HG02798 (cell line): ENCODE data around the gene CELA3B.
"Not testable (repeated sequence)": the region's sequence is repeated elsewhere in the genome, so short reads cannot be mapped to it uniquely, and the experiment has no call there.

ENCODE experiments used
- ATAC-seq: cut with Tn5 transposase; IDR thresholded peaks from one replicate; pipeline ENCODE4 v1.9.1; 2021; ENCODE audit warnings: mild to moderate bottlenecking; ENCODE audit not compliant: unreplicated experiment, poor library complexity

Gene CELA3B

DNA sequence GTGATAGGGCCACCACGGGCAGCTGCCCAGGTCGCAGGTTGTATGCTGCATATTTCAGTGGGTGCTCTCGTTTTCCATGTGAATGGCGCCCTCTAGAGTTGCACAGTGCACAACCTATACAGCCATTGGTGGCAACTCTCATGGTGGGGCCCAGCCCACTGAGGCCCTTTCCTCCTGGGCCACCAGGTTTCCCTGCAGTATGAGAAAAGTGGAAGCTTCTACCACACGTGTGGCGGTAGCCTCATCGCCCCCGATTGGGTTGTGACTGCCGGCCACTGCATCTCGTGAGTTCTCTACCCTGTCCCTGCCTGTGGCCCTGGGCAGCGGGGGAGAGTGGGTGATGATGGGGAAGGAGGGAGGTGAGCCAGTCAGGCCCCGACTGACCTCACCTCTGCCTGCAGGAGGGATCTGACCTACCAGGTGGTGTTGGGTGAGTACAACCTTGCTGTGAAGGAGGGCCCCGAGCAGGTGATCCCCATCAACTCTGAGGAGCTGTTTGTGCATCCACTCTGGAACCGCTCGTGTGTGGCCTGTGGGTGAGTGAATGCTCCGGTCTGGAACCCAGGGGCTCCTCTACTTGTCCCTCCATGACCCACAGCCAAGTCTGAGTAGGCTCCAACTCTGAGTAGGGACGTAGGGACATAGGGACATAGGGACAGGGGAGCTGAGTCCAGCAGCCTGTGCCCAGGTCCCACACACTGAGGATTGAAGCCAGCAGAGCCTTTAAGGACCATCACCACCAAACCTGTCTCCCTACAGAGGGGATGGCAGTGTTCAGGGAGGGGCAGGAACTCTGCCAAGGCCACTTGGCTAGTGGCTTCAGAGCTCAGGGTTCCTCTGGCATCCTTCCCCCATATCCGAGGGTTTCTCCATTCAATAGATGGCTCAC, 28.7 kb downstream of the CELA3B start:
- ATAC-seq: not testable (repeated sequence)

DNA sequence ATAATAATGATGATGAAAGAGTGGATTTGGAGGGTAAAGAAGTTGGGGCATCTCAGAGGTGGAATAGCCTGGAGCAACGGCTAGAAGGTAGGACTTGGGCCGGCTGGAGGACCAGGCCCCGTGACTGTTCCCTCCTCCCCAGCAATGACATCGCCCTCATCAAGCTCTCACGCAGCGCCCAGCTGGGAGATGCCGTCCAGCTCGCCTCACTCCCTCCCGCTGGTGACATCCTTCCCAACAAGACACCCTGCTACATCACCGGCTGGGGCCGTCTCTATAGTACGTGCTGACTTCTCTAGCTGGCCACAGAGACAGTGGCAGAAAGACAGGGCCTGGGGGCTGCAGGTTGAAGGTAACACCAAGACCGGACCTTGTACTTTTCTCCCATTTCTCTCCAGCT, 29.9 kb downstream of the CELA3B start:
- ATAC-seq: not testable (repeated sequence)

DNA sequence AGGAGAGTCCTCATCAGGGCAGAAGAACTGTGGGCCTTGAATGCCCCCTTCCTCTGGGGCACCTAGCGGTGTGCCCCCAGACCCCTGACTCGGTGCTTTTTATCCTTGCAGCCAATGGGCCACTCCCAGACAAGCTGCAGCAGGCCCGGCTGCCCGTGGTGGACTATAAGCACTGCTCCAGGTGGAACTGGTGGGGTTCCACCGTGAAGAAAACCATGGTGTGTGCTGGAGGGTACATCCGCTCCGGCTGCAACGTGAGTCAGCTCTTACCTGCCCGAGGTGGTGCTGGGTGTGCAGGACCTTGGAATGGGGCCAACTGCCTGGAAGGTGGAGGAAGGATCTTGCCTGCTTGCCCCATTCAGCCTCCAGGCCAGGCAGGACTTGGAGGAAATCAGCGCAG, 30.4 kb downstream of the CELA3B start:
- ATAC-seq: not testable (repeated sequence)

DNA sequence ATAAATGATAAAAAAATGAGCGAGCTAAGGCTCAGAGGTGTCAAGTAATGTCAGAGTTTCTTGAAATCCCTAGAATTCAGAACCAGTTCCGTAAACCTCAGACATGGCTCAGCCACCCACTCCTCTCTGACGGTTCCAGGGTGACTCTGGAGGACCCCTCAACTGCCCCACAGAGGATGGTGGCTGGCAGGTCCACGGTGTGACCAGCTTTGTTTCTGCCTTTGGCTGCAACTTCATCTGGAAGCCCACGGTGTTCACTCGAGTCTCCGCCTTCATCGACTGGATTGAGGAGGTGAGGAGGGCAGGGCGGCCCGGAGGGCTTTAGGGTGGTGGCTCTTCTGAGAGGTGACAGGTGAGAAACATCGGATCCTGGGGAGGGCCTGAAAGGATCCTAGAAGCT, 32.7 kb downstream of the CELA3B start:
- not testable (repeated sequence) for ATAC-seq

DNA sequence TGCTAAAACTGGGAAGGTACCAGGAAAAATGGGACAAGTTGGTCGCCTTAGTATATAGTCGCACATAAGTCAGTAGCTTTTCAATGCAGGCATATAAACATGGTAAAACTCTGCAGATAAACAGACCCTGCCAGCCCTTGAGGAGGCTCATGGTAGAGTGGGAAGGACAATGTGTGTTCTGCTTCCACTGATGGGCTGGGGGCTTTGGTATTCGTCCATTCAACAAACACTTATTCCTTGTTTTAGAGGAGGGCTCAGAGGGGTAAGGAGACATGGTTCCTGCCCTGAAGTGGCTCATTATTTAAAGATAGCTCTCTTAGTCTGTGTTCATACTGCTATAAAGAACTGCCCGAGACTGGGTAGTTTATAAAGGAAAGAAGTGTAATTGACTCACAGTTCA, 35.9 kb downstream of the CELA3B start:
- ATAC-seq: not testable (repeated sequence)

DNA sequence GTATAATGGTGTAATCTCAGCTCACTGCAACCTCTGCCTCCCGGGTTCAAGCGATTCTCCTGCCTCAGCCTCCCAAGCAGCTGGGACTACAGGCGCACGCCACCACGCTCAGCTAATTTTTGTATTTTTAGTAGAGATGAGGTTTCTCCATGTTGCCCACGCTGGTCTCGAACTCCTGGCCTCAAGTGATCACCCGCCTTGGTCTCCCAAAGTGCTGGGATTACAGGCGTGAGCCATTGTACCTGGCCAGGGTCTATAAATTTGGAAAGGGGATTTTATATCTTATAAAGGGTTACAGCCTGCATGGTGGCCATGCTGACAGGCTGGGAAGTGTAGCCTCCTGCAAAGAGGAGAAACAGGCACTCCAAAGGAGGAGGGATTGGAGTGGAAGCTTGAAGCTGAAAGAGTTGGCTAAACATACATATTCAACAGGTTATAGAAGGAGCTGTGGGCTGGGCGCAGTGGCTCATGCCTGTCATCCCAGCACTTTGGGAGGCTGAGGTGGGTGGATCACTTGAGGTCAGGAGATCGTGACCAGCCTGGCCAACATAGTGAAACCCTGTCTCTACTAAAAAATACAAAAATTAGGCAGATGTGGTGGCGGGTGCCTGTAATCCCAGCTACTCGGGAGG, 37.9 kb downstream of the CELA3B start:
- not testable (repeated sequence) for ATAC-seq

DNA sequence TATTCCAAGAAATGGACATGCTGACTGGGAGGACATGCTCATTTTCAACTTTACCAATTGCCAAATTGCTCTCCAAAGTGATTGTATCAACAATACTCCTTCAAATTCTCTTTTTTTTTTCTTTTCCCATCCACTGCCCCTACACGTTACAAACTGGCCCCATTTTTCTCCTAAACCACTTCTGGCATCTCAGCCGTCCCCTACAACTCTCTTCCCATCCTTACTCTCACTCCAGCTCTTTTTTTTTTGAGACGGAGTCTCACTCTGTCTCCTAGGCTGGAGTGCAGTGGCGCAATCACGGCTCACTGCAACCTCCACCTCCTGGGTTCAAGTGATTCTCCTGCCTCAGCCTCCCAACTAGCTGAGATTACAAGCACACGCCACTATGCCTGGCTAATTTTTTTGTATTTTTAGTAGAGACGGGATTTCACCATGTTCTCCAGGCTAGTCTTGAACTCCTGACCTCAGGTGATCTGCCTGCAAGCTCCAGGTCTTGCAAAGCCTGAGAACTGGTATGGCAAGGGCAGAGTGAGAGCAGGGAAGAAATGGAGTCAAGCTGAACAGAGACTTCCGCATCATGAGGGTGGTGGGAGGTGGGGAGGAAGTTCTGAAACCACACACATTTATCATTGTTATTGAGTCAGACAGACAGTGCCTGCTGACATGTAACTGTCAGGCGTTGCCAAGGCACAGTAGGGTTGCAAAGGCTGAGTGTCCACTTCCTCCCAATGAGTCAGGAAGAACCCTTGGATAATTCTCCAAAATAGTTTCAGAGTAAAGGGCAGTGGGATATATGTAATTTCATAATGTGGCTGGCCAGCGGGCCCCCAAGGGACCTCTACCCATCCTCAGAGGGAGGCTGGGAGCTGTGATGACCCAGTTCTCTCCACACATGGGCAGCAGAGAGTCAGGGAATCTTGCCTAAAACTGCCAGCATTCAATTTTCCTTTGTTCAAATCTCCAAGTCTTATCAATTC, 42.0 kb downstream of the CELA3B start:
- peak; percentile 66 for ATAC-seq

DNA sequence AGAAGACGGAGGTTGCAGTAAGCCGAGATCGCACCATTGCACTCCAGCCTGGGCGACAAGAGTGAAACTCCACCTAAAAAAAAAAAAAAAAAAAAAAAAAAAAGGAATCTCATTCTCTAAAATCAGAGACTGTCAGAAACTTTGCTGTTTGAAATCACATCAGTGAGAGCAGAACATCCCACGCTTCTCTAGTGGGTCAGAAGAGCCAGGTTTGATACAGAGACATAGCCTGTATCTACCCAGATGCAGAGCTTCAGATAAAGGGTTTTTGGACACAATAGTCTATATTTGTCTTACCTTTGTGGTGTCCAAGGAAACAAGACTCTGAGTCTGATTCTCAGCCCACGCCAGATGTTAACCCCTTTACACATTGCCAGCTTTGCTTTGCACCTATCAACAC, 44.2 kb downstream of the CELA3B start:
- ATAC-seq: no peak

DNA sequence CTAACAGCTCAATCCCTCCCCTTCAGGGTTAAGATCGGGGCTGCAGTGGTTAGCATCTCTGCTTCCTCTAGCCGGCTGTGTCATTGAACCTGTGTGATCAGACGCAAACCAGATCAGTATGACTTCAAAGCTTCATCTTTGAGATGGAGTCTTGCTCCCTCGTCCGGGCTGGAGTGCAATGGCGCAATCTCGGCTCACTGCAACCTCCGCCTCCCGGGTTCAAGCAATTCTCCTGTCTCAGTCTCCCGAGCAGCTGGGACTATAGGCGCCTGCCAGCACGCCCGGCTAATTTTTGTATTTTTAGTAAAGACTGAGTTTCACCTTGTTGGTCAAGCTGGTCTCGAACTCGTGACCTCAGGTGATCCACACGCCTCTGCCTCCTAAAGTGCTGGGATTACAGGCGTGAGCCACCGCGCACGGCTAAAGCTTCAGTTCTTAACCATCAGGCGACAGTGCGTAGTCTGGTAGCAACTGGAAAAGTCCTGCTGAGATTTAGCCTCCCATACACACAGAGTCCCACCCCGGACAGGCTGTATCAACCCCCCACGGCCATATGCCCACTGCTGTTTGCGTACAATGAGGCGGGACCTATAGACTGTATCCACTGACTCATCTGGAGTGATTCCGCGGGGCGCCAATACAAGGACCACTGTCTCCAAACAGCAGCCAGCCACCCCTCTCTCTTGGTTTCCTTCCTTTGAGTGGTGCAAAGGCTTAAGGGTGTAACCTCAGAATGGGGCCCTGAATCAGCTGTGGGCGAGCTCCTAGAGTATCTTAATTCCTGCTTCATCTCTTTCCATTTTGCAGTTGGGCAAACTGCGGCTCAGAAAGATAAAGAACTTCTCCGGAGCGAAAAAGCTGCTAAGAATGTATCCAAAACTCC, 47.9 kb downstream of the CELA3B start:
- peak; percentile 47 for ATAC-seq

DNA sequence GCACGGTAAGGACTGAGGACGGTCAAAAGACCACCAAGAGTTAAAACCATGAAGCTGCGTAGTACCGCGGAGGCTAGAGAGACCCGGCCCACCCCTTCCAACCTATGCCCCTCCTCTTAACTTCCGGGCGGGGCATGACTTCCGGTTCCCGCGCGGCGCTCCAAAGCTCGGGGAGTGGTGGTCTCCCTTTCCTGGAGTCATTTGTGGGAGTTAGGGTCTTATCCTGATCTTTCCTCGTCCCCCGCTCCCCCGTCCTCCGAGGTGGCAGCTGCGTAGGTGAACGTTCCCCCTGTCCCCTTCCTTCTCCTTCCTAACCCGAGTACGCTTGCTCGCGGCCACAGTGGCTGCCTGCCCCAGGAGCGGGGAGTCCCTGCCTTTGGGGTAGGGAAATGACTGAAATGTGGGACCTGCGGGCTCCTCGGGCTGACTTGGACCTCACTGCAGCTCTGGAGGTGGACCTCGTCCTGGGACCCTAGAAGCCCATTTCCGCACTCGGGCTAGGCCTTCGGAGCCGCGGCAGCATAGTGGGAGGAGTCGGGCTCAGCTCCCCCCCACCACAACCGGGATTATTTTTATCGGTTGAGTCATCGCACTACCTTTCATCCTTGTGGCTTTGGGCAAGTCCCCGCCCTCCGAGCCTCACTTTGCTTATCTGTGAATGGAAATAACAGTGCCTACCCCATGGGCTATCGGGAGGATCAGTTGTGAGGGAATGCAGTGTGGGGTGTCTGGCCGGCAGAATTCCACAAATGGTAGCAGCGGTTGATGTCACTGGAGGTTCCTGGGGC, 48.7 kb downstream of the CELA3B start:
- peak; percentile 80 for ATAC-seq

DNA sequence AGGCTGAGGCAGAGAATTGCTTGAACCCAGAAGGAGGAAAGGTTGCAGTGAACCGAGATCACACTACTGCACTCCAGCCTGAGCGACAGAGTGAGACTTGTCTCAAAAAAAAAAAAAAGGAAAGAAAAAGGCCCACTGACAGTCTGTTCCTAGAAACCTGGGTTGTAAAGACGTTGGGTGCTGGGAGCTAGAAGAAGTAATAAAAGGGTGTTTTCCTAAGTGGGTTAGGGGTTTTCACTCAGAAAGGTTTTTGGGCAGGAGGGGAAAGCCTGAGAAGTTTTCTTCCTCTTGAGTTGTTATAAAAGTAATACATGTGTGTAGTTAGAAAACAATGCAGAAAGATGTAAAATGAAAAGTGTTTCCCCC, 50.1 kb downstream of the CELA3B start:
- ATAC-seq: no peak

DNA sequence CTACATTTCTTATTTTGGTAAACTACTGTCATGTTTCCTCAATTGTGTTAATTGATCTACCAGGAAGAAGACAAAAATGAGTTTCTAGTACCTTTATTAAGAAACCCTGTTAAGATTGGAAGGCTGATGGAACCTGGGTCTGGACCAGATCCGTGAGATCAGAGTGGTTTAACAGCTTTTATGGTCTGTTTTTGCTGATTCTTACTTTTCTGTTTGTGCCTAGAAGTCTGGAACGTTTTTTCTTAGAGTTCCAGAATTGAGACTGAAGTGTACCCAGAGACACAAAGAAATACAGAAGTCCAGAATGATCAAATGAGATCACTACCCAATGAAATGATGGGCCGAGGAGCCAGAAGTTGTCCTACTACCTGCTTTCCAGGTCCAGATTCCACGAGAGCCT, 53.2 kb downstream of the CELA3B start:
- ATAC-seq: no peak

DNA sequence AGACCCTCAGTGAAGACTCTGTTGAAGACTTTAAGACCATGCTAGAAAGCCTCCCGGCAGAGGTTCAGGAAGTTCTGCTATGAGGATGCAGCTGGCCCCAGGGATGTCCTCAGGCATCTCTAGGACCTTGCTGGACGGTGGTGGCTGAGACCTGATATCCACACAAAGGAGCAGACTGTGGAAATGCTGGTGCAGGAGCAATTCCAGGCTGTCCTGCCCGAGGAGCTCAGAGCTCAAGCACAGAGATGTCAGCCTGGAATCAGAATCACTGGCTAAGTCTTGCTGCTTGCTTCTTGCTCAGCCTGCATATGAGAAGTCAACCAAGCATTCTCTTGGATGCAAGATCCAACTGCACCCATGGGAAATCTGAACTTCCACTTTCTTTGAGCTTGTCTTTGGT, 53.7 kb downstream of the CELA3B start:
- no peak for ATAC-seq

DNA sequence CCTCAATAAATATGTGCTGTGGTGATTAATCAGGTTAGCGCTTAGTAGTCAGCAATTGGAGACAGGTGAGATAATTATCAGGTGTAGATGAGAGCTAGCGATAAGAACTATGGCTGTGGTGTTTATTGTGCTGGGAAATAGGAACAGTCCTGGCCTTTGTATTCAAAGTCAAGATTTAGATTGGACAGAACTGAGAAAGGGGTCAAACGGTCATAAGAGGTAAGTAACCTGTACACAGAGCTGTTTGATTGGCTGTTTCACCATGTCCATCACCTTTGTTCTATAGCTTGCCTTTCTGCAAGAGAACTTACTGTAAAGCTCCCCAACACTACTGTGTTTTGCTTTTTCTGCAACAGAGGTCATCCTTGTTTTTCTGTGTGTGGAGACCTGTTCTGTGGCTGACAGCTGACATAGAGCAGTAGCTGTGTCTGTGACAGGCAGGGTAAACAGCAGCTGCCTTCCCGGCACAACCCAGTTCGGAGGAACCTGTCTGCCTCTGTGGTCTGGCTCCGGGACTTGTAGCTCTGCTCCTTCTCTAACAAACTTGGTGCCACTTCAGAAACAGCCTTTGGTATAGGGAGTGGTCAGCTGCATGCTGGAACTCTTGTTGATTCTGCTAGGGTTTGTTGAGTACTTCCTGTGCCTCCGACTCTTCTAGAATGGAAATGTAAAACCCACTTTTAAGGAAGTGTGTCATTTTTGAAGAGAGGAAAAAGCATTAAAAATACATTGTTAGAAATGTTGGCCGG, 54.6 kb downstream of the CELA3B start:
- no peak for ATAC-seq

DNA sequence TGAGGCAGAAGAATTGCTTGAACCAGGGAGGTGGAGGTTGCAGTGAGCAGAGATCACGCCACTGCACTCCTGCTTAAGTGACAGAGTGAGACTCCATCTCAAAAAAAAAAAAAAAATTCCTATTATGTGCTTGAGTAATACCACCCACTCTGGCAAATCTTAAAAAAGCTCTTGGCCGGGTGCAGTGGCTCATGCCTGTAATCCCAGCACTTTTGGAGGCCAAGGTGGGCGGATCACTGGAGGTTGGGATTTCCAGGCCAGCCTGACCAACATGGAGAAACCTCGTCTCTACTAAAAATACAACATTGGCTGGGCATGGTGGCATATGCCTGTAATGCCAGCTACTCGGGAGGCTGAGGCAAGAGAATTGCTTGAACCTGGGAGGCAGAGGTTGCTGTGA, 58.0 kb downstream of the CELA3B start:
- ATAC-seq: not testable (repeated sequence)

DNA sequence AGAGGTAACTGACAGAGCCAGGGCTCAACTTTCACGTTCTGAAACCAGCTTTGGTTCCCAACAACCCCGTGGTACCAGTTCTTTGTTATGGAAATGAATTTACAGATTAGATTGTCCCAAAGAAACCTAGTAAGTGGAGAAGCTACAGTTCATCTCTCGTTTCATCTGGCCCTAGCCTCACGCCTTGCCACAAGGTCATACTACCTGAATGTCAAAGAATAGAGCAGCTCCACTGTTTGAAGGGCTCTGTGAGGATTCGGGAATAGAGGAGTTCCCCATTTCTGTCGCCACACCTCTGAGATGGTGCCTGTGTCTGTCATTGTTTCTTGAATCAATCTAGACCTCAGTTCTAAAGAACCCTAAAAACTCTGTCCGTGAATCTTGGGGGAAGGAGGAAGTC, 60.7 kb downstream of the CELA3B start:
- no peak for ATAC-seq

DNA sequence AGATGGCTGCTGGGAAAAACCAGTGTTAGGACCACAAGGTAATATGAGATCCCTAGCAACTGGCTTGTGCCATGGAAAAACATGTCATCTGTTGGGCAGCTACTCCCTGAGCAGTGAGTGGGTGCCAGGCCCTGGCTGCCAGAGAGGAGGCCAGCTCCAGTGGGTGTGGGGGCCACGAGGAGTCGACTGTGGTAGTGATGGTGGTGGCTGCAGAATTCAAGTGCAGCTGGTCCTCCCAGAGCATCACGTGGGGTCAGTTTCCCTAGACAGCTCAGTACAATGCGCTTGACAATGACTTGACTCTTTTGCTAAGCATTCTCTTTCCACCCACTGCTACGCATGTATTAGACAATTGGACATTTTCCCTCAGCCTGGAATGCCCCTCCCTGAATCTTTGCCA, 61.2 kb downstream of the CELA3B start:
- no peak for ATAC-seq
